ENCODE measurements around the gene INPP4B.

Gene INPP4B

DNA sequence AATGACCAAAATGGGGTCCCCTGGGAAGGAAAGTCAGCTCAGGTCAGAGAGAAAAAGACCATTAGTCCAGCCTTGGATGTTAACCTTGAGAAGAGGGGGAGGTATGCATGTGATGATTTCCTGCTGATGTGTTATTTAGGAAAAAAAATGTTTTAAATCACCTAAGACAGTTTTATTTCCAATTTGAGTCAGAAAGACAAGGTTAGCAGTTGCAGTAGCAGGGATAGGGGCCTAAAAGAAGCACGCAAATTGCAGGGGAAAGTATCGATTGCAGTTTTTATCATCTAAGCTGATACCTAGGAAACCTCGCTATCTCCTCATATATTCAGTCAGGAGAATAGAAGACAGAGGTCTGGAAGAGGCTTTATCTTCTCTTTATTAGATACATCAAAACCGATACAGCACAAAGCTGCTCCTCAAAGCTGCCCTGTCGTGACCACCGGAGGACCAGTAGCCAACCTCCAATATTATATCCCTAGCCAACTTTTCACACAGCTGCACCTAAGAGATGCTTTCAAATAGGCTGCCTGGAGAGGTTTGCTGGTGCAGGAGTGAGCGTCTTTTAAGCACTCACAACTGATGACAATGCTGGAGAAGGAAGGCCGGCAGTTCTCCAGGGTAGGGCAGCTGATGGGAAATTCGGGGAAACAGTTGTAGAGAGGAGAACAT lies 289.4 kb downstream of the INPP4B start:
- DNase-seq = no peak
- Histone ChIP-seq H3K27me3 (replicated peaks; ENCODE audit: control insufficient read depth, insufficient read depth, low read length, poor library complexity, severe bottlenecking) (no peaks in the 10 kb centered on the region), H3K4me1 (ENCODE audit: control insufficient read depth, insufficient read depth, low read length, poor library complexity, severe bottlenecking) (peaks cover 31% of the 10 kb centered on the region), H3K27ac (ENCODE audit: insufficient read depth, low read length, poor library complexity, severe bottlenecking) (peak overlapping the region; percentile 46), H3K4me3 (ENCODE audit: insufficient read depth, low read depth, low read length, poor library complexity, severe bottlenecking) (peak overlapping the region; percentile 31), H3K9me3 (ENCODE audit: control insufficient read depth, low read length) (no peaks in the 10 kb centered on the region), H3K36me3 (ENCODE audit: control insufficient read depth, insufficient read depth, low read length) (no peaks in the 10 kb centered on the region)

DNA sequence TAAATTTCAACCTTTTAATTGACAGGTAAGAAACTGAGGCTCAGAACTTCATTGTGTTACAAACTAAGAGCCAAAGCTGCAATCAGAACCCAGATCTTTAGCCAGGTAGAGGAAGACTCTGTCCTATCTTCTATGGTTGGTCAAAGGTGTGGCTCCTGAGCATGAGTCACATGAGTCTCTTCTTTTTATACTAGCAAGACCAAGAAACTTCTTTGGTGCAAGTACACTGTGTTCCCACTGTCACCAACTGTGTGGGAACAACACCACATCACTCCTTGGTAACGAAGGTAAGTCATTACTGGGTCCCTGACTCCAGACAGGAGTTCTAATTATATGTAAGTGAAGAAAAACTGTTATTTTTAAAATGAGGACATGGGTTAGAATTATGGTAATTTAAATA lies 290.1 kb downstream of the INPP4B start:
- peak overlapping the region; percentile 46 for H3K27ac ChIP-seq (ENCODE audit: insufficient read depth, low read length, poor library complexity, severe bottlenecking)
- no peaks in the 10 kb centered on the region for H3K36me3 ChIP-seq (ENCODE audit: control insufficient read depth, insufficient read depth, low read length)
- no peak for DNase-seq
- H3K27me3 ChIP-seq (replicated peaks; ENCODE audit: control insufficient read depth, insufficient read depth, low read length, poor library complexity, severe bottlenecking) = no peaks in the 10 kb centered on the region
- peak overlapping the region; percentile 31 for H3K4me3 ChIP-seq (ENCODE audit: insufficient read depth, low read depth, low read length, poor library complexity, severe bottlenecking)
- no peaks in the 10 kb centered on the region for H3K9me3 ChIP-seq (ENCODE audit: control insufficient read depth, low read length)
- H3K4me1 ChIP-seq (ENCODE audit: control insufficient read depth, insufficient read depth, low read length, poor library complexity, severe bottlenecking) = peaks cover 31% of the 10 kb centered on the region

DNA sequence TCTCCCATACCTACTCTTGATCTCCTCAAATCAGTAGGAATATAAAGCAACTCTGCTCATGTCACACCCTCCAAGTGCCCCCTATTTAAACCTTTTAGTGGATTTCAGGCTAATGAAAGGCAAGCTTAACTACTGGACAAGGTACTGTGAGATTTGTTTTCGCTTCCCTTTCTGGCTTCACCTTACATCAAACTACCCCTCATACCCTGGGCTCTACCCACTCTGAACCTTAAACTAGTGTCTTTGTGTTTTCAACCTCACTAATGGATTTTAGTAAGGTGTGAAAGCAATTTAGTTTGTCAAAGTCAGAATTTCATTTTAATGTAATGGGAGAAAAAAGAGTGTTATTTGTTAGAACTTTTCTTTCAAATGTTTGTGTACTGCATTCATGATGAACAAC lies 291.7 kb downstream of the INPP4B start:
- Histone ChIP-seq H3K4me1 (ENCODE audit: control insufficient read depth, insufficient read depth, low read length, poor library complexity, severe bottlenecking) (peaks cover 32% of the 10 kb centered on the region), H3K36me3 (ENCODE audit: control insufficient read depth, insufficient read depth, low read length) (no peaks in the 10 kb centered on the region), H3K27me3 (replicated peaks; ENCODE audit: control insufficient read depth, insufficient read depth, low read length, poor library complexity, severe bottlenecking) (no peaks in the 10 kb centered on the region), H3K9me3 (ENCODE audit: control insufficient read depth, low read length) (no peaks in the 10 kb centered on the region), H3K4me3 (ENCODE audit: insufficient read depth, low read depth, low read length, poor library complexity, severe bottlenecking) (no peak overlapping the region), H3K27ac (ENCODE audit: insufficient read depth, low read length, poor library complexity, severe bottlenecking) (no peak overlapping the region)
- no peak for DNase-seq

DNA sequence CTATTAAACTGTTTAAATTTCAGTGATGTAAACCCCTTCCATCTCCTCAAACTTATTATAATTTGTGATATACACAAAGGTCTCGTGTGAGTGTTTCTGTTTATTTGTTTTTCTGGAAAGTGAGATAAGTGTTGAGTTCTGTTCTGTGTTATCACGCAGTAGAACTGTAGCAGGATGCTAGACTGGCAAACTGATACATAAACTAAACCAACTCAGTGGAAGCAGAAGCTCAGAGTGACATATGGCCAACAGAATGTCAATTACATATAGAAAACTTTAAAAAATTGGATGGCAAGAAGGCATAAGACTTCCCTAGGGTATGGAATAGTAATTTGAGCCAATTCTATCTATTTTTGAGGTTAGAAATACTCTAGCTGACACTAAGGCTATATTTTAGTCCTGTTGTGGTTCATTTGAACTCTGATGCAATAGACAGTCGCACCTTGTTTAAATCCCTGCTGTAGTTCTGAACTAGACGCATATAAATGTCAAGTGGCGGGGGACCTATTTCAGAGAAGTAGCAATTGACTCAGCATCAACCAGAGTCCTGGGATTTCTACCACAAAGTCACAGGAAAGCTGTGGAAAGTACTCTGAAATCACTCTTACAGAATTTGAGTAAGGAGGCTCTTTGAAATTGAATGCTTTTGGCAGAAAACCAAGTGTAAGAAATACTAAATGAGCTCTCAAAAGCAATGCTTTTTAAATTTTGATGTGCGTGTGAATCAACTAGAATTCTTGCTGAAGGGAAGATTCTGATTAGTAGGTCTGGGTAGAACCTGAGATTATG lies 294.4 kb downstream of the INPP4B start:
- no peaks in the 10 kb centered on the region for H3K9me3 ChIP-seq (ENCODE audit: control insufficient read depth, low read length)
- peaks cover 19% of the 10 kb centered on the region for H3K4me1 ChIP-seq (ENCODE audit: control insufficient read depth, insufficient read depth, low read length, poor library complexity, severe bottlenecking)
- no peaks in the 10 kb centered on the region for H3K27me3 ChIP-seq (replicated peaks; ENCODE audit: control insufficient read depth, insufficient read depth, low read length, poor library complexity, severe bottlenecking)
- DNase-seq = no peak
- no peak overlapping the region for H3K4me3 ChIP-seq (ENCODE audit: insufficient read depth, low read depth, low read length, poor library complexity, severe bottlenecking)
- no peaks in the 10 kb centered on the region for H3K36me3 ChIP-seq (ENCODE audit: control insufficient read depth, insufficient read depth, low read length)
- no peak overlapping the region for H3K27ac ChIP-seq (ENCODE audit: insufficient read depth, low read length, poor library complexity, severe bottlenecking)

DNA sequence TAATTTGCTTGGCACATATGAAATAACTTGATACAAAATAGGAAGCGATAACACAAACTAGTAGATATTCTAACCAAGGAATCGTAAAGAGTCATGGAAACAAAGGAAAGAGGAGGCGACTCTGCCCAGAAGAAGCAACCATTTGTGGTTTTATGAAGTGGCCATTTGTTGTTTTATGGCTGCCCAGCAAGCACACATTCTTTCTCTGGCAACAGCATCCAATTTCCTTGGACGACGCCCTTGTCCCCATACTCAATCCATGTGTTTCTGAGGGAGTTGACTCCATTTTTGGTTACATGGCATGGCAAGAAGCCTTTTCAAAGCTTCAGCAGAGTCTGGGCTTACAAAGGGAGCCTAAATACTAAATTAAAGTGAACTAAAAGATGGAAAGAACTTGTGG lies 295.1 kb downstream of the INPP4B start:
- Histone ChIP-seq H3K9me3 (ENCODE audit: control insufficient read depth, low read length) (no peaks in the 10 kb centered on the region), H3K4me1 (ENCODE audit: control insufficient read depth, insufficient read depth, low read length, poor library complexity, severe bottlenecking) (peaks cover 17% of the 10 kb centered on the region), H3K4me3 (ENCODE audit: insufficient read depth, low read depth, low read length, poor library complexity, severe bottlenecking) (no peak overlapping the region), H3K27ac (ENCODE audit: insufficient read depth, low read length, poor library complexity, severe bottlenecking) (no peak overlapping the region), H3K36me3 (ENCODE audit: control insufficient read depth, insufficient read depth, low read length) (no peaks in the 10 kb centered on the region), H3K27me3 (replicated peaks; ENCODE audit: control insufficient read depth, insufficient read depth, low read length, poor library complexity, severe bottlenecking) (no peaks in the 10 kb centered on the region)
- DNase-seq = no peak

DNA sequence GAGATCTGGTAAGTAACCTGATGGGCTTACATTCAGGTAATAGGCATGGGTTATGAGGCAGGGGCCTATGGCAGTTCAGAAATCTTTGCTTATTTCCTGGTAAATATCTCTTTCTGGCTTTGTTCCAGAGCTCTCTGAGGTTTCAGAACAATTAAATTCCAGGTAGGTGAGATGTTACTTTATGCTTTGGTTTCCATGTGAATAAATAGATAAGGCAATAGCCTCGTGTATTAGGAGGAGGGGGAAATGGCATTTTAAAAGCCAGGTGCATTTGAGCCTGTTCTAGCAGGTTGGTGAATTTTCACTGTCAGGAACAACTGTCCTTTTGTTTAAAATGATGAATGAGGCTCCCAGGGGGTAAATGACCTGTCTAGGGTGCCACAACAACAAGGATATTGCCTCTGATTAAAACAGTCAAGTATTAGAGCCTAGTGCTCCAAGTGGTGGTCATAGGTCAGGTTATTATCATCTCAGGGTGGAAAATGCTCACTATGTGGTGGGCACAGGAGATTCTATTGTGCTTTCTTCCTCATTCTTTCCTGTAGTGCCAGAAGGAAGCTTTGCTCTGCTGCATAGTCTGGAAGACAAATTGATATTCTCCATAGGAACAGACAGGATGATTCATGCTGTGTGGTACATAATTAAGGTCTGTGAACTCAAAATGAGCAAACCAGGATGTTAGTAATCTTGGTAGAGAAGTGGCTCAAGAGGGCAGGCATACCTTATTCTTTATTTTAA lies 296.2 kb downstream of the INPP4B start:
- H3K36me3 ChIP-seq (ENCODE audit: control insufficient read depth, insufficient read depth, low read length) = no peaks in the 10 kb centered on the region
- no peaks in the 10 kb centered on the region for H3K27me3 ChIP-seq (replicated peaks; ENCODE audit: control insufficient read depth, insufficient read depth, low read length, poor library complexity, severe bottlenecking)
- DNase-seq = no peak
- no peak overlapping the region for H3K4me3 ChIP-seq (ENCODE audit: insufficient read depth, low read depth, low read length, poor library complexity, severe bottlenecking)
- H3K4me1 ChIP-seq (ENCODE audit: control insufficient read depth, insufficient read depth, low read length, poor library complexity, severe bottlenecking) = peaks cover 11% of the 10 kb centered on the region
- no peaks in the 10 kb centered on the region for H3K9me3 ChIP-seq (ENCODE audit: control insufficient read depth, low read length)
- no peak overlapping the region for H3K27ac ChIP-seq (ENCODE audit: insufficient read depth, low read length, poor library complexity, severe bottlenecking)

DNA sequence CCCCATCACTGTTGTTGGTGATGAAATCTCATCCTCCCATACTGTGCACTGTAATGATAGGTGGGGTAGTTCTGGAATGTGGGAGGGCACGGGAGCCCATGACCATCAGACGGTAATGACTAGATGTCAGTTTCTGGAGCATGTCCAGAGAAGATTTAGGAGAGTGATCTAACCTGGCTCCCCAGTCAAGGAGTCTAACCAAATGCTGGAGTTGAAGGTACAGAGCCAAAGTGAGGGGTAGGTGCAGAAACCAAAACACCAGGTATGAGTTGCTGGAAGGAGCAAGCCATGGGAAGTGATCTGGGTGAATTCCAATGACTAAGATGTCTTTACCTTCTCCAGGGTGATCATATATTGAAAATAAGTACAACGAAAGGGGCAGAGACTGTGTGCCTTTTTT lies 296.9 kb downstream of the INPP4B start:
- Histone ChIP-seq H3K9me3 (ENCODE audit: control insufficient read depth, low read length) (no peaks in the 10 kb centered on the region), H3K27ac (ENCODE audit: insufficient read depth, low read length, poor library complexity, severe bottlenecking) (no peak overlapping the region), H3K36me3 (ENCODE audit: control insufficient read depth, insufficient read depth, low read length) (no peaks in the 10 kb centered on the region), H3K27me3 (replicated peaks; ENCODE audit: control insufficient read depth, insufficient read depth, low read length, poor library complexity, severe bottlenecking) (no peaks in the 10 kb centered on the region), H3K4me3 (ENCODE audit: insufficient read depth, low read depth, low read length, poor library complexity, severe bottlenecking) (no peak overlapping the region), H3K4me1 (ENCODE audit: control insufficient read depth, insufficient read depth, low read length, poor library complexity, severe bottlenecking) (peaks cover 10% of the 10 kb centered on the region)
- DNase-seq = no peak

DNA sequence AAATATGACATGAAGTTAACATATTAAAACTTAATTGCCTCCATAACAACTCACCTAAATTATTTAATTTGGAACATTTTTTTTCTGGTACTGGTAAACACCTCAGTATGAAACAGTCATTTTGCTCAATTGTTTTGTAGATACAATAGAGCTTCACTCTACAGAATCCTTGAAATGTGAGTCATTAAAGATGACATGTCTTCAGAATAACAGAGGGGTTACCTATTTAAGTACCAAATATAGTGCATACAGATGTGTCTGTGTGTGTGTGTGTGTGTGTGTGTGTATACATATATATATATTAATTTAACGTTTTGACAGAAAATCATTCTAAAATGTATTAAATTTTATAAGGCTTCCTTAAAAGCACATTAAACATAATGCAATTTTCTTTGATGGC lies 297.6 kb downstream of the INPP4B start:
- no peak for DNase-seq
- Histone ChIP-seq H3K9me3 (ENCODE audit: control insufficient read depth, low read length) (no peaks in the 10 kb centered on the region), H3K27ac (ENCODE audit: insufficient read depth, low read length, poor library complexity, severe bottlenecking) (no peak overlapping the region), H3K27me3 (replicated peaks; ENCODE audit: control insufficient read depth, insufficient read depth, low read length, poor library complexity, severe bottlenecking) (no peaks in the 10 kb centered on the region), H3K4me1 (ENCODE audit: control insufficient read depth, insufficient read depth, low read length, poor library complexity, severe bottlenecking) (peaks cover 10% of the 10 kb centered on the region), H3K36me3 (ENCODE audit: control insufficient read depth, insufficient read depth, low read length) (no peaks in the 10 kb centered on the region), H3K4me3 (ENCODE audit: insufficient read depth, low read depth, low read length, poor library complexity, severe bottlenecking) (no peak overlapping the region)

DNA sequence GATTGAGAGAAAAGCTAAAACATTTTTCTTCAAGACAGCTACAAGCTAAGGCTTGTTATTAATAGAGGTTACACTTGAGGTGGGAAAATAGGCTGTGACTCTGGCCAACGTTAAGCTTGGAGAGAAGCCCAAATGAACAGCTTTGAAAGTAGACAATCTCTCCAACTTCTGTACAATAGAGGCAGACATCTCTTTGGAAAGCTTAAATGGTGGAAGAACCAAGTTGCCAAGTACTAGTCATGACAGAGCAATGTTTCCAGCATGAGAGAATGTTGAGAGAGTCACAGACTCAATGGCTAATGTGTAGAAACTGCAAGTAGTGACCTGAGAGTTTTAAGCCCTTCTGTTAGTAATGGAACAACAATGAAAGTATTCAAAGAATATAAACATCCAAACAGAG lies 298.1 kb downstream of the INPP4B start:
- Histone ChIP-seq H3K4me1 (ENCODE audit: control insufficient read depth, insufficient read depth, low read length, poor library complexity, severe bottlenecking) (peaks cover 10% of the 10 kb centered on the region), H3K27ac (ENCODE audit: insufficient read depth, low read length, poor library complexity, severe bottlenecking) (no peak overlapping the region), H3K9me3 (ENCODE audit: control insufficient read depth, low read length) (no peaks in the 10 kb centered on the region), H3K27me3 (replicated peaks; ENCODE audit: control insufficient read depth, insufficient read depth, low read length, poor library complexity, severe bottlenecking) (no peaks in the 10 kb centered on the region), H3K36me3 (ENCODE audit: control insufficient read depth, insufficient read depth, low read length) (no peaks in the 10 kb centered on the region), H3K4me3 (ENCODE audit: insufficient read depth, low read depth, low read length, poor library complexity, severe bottlenecking) (no peak overlapping the region)
- no peak for DNase-seq

DNA sequence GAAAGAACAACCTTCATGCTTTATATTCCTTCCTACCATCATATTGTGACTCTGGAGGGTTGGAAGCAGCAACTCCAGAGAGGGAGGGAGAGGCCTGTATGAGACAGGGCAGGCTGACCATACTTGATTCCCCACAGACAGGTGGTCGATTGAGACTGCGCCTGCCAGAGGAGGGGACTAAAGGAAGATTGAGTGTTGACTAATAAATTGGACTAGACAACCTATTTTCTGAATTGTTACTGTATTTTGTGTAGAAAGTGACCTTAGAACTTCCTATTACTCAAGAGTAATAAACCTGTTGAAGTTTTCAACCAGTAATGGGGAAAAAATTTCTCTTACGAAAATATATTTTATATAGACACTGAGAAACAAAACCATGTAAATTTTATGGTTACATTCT lies 301.5 kb downstream of the INPP4B start:
- no peak for DNase-seq
- H3K4me3 ChIP-seq (ENCODE audit: insufficient read depth, low read depth, low read length, poor library complexity, severe bottlenecking) = no peak overlapping the region
- H3K4me1 ChIP-seq (ENCODE audit: control insufficient read depth, insufficient read depth, low read length, poor library complexity, severe bottlenecking) = peaks cover 4% of the 10 kb centered on the region

More for the DNA sequence above, 301.5 kb downstream of the INPP4B start:
- Histone ChIP-seq H3K27me3 (replicated peaks; ENCODE audit: control insufficient read depth, insufficient read depth, low read length, poor library complexity, severe bottlenecking) (no peaks in the 10 kb centered on the region), H3K9me3 (ENCODE audit: control insufficient read depth, low read length) (no peaks in the 10 kb centered on the region), H3K27ac (ENCODE audit: insufficient read depth, low read length, poor library complexity, severe bottlenecking) (no peak overlapping the region), H3K36me3 (ENCODE audit: control insufficient read depth, insufficient read depth, low read length) (no peaks in the 10 kb centered on the region)

Data from effector memory CD4-positive, alpha-beta T cell (primary cell).